ENCODE data around the gene C5AR1.
"Not testable (repeated sequence)": the region's sequence is repeated elsewhere in the genome, so short reads cannot be mapped to it uniquely, and the experiment has no call there.

DNA sequence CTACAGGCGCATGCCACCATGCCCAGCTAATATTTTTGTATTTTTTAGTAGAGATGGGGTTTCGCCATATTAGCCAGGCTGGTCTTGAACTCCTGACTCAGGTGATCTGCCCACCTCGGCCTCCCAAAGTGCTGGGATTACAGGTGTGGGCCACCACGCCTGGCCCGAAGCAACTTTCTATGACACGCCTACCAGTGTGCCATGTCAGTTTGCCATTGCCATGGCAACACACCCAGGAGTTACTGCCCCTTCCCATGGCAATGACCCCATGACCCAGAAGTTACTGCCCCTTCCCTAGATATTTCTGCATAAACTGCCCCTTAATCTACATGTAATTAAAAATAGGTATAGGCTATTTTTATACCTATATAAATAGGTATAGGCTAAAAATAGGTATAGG is 36.4 kb downstream of the C5AR1 start:
- TF ChIP-seq POLR2A (IDR thresholded peaks at IDR 0.05; ENCODE audit: low read depth, low read length); TAF1 (IDR thresholded peaks at IDR 0.05; ENCODE audit: low read depth, low read length); POLR2AphosphoS5 (IDR thresholded peaks at IDR 0.05; ENCODE audit: low read depth, low read length); POU2F2 (IDR thresholded peaks at IDR 0.05; ENCODE audit: low read depth, low read length); PAX5 (IDR thresholded peaks at IDR 0.05; ENCODE audit: insufficient read depth, low read length, severe bottlenecking); SPI1 (IDR thresholded peaks at IDR 0.05; ENCODE audit: low read depth, low read length): not testable (repeated sequence)
